Activated gamma-delta T cell treated with anti-CD3 and anti-CD28 coated beads, Interleukin-2, amount 50 U/mL, for 16 hours (primary cell): Measurements from ENCODE around the gene DNASE1.
A peak's percentile ranks its signal among the peaks of the same experiment; 100 is the strongest.
"Not testable (repeated sequence)": the region's sequence is repeated elsewhere in the genome, so short reads cannot be mapped to it uniquely, and the experiment has no call there.

Source experiments
- DNase-seq: peaks from one replicate; pipeline ENCODE4 v3.0.0-alpha.2; 2020; ENCODE audit warnings: low read depth

The DNASE1 gene, protein sequence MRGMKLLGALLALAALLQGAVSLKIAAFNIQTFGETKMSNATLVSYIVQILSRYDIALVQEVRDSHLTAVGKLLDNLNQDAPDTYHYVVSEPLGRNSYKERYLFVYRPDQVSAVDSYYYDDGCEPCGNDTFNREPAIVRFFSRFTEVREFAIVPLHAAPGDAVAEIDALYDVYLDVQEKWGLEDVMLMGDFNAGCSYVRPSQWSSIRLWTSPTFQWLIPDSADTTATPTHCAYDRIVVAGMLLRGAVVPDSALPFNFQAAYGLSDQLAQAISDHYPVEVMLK

DNA sequence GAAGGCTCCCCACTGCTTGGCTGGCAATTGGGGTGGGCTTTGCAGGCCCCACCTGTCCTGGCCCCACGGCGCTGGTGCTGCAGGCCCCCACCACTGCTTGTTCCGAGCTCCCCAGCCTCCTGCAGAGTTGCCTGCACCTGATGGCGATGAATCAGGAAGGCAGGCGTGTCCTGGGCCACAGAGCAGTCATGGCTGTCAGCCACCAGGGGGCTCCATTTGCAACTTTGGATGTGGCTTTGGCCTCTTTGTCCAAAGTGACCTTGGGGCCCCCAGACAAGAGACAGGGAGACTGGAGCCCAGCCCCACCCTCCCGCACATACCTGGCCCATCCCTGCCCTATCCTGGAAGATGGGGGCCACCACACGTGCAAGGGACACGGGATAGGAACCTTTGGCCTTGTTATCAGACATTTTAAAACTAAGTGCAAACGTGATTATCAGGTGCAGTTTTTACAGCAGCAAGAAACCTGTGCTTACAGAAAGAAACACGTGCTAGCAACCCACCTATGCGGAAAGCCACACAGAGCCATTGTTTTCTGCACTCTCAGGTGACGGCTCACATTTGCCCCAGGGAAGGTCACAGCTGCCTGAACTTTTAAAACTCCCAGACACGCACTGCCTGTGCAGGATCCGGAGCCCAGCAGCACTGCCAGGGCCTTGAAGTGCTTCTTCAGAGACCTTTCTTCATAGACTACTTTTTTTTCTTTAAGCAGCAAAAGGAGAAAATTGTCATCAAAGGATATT lies at the start of gene DNASE1:
TSS of gene DNASE1 (plus strand) at position 443 of the 743 bp plus-strand sequence. CDS start 683 bp downstream, outside the sequence.
- peak; percentile 42 for DNase-seq

DNA sequence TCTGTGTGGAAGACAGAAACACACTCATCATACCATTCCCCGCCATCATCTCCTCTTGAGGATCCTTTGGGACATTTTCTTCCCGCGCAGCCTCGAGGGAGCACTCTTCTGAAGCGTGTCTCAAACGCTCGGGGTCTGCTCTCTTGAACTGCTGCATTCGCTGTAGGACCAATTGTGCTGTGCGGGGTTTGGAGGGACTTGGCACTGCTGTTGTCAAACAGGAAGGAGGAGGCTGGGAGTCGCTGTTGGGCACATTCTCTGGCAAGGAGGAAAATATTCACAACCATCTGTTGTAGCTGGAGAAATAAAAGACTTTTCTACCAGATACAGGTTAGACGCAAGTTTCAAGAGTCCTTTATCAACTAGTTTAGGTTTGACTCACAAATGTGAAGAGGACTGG lies 48.0 kb upstream of the DNASE1 start:
- no peak for DNase-seq

GRCh38 chr16:3607161-3607560 lies 47.3 kb upstream of the DNASE1 start:
- DNase-seq: no peak

GRCh38 chr16:3607634-3608033 lies 46.9 kb upstream of the DNASE1 start:
- DNase-seq: no peak

- DNase-seq: no peak
These were observed 46.4 kb upstream of the DNASE1 start for GRCh38 chr16:3608069-3608468.

DNA sequence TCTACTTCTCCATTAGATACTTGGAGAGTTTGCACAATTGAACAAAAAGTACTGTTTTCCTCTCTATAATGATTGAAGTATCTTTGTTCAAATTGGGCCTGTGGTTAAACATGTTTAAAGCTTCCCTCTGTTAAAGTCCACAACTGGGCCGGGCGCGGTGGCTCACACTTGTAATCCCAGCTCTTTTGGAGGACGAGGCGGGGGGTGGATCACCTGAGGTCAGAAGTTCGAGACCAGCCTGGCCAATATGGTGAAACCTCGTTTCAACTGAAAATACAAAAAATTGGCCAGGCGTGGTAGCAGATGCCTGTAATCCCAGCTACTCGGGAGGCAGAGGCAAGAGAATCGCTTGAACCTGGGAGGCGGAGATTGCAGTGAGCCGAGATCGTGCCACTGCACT lies 45.5 kb upstream of the DNASE1 start:
- not testable (repeated sequence) for DNase-seq

DNA sequence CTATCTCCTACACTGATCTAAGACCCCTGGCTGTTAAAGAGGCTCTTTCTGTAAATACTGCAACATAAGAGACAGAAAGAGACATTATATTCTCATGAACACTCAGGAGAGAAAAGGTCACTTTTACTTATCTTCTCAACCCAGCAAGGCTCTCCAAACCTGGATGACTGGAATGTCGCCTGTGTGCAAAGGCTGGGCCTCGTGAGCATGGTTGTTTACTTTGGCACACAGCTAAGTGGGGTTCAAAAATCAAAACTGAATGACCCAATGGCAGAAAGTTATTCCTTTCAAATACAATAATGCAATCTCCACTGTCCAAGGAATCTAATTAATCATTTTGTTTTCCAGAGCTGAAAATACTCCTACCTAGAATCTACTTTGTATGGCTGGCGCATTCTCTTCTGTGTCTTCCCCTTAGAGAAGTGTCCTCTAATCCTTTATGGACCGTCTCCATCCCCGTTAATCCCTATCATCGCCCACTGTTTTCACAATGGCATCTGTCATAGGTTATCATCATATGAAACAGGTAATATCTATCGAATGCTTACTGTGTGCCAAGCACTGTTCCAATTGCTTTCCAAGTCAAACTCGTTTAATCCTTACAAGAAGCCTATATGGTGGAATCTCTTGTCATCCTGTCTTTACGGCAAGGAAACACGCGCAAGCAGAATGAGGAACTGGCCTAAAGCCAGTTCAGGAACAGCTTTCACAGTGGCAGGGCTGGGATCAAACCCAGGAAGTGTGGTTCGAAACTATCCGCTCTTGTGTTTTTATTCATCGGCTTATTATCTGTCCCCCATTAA lies 44.4 kb upstream of the DNASE1 start:
- no peak for DNase-seq

DNA sequence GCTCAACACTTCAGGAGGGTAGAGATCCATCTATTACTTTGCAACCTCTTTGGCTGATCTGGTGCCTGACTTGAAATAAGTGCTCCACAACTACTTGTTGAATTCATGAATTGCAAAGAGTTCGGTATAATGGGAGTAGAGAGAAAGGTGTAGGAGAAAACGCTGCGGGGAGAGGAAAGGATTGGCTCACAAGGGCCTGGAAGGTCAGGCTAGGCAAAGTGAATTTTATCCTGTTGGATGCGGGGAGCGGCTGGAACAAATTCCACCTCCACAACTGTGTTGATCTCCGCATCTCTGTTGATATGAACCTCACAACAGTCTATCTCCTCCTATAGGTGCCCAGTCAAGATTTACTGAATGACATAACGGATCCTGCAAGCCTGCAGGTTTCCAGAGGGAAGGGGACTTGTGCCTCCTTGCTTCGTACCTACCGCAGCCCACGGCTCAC lies 43.8 kb upstream of the DNASE1 start:
- DNase-seq: no peak

DNA sequence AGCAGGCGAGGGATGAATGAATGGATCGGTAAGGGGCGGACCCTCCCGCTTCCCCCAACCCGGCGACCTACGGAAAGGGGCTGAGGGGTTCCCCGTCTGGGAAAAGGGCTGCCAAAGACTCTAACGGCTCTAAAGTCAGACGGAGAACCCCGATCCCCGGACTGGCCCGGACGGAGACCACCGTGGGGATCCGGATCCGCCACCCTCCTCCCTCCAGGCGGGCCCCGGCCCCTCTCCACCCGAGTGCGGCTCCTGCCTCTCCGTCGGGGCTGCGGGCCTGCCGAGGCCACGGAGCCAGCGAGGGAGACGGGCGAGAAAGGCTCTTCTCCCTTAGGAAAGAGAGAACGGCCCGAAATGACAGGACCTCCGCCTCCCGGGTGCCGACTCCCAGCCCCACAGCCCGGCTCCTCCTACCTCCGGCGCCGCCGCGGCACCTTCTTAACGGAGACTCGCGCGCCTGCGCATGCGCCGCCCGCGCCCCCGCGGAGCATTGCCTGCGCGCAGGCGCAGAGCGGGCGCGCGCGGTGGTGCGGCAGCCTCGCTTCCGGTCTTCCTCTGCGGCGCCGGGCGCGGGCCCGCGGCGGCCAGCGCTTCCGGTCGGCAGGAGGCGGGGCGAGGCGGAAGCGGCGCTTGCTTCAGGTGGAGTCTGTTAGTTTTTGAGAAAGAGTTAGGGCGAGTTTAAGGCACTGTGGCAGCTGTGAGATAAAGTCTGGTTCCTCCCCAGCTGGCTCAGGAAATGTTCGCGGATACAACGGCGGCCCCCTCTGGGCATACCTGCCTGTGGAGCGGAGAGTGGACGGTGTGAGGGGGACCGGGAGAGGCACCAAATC lies 43.1 kb upstream of the DNASE1 start, which contains the start of gene SLX4:
TSS of gene SLX4 (minus strand) at position 461 of the 830 bp plus-strand sequence. CDS start 2,642 bp downstream, outside the sequence.
- peak; percentile 83 for DNase-seq

DNA sequence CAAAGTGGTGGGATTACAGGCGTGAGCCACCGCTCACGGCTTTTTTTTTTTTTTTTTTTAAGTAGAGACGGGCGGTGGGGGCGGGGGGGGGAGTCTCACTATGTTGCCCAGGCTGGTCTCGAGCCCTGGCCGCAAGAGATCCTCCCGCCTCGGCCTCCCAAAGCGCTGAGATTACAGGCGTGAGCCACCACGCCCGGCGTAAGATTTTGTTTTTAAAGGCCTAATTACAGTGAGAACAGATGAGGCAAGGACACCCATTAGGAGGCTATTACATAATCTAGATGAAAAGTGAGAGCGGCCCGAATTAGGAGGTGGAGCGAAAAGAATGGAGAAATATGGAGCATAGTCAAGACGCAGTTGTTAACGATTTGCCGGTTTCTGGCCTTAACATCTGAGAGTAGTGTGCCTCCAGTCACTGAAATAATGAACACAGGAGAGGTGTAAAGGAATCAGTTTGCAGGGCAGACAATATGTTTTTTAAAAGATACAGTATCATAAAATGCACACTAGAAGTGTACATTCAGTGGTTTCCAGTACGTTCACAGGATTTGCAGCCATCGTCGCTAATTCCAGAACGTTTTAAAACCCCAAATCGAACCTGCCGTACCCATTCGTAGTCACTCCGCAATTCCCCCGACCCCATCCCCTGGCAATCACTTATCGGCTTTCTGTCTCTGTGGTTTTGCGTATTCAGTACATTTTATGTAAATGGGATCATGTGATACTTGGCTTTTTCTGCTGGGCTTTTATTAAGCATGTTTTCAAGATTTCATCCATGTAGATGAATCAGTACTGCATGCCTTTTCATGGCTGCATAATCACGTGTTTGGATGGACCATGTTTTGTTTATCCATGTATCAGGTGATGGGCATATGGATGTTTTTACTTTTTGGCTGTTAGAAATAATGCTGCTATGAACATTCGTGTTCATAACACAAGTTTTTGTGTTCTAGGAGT lies 41.7 kb upstream of the DNASE1 start:
- DNase-seq: no peak

DNA sequence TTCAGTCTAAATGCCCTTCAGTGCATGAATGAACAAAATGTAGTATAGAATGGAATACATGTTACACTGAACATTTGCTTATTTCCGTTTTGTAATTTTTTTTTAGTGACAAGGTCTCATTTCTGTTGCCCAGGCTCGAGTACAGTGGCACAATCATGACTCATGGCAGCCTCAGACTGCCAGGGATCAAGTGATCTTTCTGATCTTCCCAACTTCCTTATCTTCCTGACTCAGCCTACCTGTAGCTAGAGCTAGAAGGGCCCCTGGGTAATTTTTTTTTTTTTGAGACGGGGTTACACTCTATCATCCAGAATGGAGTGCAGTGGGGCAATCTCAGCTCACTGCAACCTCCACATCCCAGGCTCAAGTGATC lies 35.7 kb upstream of the DNASE1 start:
- no peak for DNase-seq

DNA sequence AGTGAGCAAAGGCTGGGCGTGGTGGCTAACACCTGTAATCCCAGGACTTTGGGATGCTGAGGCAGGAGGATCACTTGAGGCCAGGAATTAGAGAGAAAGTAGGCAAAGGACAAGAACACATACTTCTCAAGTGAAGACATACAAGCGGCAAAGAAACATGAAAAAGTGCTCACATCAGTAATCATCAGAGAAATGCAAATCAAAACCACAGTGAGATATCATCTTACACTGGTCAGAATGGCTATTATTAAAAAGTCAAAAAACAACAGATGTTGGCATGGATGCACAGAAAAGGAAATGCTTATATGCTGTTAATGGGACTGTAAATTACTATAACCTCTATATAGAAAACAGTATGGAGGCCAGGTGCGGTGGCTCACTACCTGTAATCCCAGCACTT lies 30.8 kb upstream of the DNASE1 start:
- no peak for DNase-seq

DNA sequence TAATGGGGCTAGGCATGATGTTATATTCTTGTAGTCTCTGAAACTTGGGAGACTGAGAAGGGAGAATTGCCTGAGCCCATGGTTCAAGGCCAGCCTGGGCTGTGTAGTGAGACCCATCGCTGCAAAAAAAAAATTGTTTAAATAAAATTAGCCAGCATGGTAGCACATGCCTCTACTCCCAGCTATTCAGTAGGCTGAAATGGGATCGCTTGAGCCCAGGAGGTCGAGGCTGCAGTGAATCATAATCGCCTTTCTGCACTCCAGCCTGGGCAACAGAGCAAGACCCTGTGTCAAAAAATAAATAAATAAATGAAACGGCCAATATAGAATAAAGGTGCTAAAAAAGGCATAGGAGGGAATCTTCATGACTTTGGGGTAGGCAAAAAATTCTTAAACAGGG lies 29.2 kb upstream of the DNASE1 start:
- DNase-seq: no peak

DNA sequence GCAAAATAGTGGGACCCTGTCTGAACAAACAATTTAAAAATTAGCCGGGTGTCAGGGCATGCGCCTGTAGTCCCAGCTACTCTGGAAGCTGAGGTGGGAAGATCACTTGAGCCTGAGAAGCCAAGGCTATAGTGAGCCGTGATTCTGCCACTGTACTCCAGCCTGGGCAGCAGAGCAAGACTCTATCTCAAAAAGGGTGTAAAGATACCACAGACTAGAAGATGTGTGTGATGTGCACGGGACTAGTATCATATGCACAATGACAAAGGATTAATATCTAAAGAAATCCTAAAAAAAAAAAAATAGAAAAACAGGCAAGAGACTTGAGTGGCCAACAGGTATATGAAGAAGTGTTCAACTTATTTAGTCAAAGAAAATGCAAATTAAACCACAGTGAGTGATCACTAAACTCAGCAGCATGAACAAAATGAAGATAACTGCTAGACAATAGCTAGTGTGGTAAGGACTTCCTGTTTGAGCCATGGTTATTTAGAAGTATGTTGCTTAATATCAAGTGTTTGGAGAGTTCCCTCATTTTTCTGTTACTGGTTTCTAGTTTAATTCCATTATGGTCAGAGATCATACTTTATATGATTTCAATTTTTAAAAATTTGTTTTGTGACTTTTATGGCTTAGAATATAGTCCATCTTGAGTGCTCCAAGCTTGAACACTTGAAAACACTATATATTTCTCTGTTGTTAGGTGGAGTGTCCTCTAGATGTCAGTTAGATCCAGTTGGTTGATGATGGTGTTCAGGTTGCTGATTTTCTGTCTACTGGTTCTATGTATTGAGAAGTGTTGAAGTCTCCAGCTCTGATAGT lies 28.4 kb upstream of the DNASE1 start:
- no peak for DNase-seq

DNA sequence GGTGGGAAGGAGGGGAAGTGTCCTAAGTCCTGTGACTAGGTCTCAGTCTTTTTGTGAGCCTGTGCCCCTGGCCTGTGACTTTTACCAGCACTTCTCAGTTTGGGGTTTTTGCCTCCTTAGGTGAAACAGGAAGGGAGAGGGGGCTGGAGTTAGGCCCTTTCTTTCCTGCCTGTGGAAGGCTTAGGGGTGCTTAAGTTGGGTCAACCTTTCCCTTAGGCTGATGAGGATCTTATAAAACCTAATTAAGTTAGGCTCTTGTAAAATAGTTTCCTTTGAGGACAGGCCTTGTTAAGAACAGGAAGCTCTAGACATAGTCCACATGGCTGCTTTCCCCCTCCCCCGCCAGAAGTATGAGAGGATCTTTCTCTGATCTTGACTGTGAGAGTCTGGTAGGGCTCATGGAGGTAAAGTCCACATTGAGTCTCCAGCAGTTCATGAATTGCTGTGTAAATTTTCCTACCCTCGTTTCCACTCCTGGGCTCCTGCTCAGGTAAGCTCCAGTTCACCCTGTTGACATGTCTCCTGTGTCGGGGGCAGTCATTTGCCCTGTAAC lies 17.0 kb upstream of the DNASE1 start:
- no peak for DNase-seq

- no peak for DNase-seq
These were observed 15.4 kb upstream of the DNASE1 start for GRCh38 chr16:3638916-3639644.

- DNase-seq: no peak
These were observed 14.3 kb upstream of the DNASE1 start for GRCh38 chr16:3640207-3640606.

DNA sequence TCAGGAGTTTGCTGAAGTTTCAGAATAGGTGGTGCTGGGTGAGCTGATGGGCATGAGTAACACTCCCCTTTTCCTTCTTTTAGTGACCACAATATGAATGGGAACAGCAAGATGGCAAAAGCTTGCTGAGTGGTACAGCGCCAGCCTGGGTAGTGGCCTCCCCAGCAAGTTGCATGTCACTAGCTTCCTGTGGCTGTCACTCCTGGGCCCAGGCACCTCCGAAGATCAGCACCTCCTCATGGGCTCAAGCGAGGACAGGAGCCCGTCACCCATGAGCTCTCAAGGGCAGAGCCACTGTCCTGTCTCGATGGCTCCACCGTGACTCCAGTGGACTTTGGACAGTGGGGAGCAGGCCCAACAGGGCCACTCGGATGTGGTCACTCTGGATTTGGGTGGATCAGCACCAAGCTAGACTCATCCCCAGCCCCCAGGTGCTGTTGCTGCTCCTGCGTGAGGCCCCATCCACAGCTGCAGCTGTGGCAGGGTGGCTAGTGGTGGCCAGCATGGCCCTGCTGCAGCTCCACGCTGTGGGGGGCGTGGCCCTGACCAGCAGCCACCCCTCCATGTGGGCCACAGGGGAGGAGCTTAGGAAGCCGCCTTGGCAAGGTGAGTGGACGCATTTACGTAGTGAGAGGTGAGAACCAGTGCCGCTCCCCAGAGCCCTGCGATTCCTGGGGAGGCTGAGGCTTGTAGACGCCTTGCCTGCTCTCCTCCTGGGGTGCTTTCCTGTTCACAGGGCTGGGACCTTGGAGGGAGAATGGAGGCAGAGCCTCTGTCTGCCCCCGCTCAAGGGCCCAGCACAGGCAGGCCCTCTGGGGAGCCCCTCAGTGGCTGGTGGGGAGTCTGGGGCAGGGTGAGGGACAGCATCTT lies 13.6 kb upstream of the DNASE1 start:
- no peak for DNase-seq
